HepG2 (cell line): ENCODE data around the gene NIP7.

Experiments used
- RNF219 ChIP-seq: sonication (generic); formaldehyde crosslinking; IDR thresholded peaks from 2 replicates; pipeline ENCODE4 v1.5.0; 2020; ENCODE audit warnings: mild to moderate bottlenecking, missing genetic modification reagents
- SP1 ChIP-seq, 2 experiments: fragments of 450-650 bp in 1 of 2; sonication (generic) in 1 of 2; formaldehyde crosslinking in 1 of 2; IDR thresholded peaks; 2 replicates each; pipeline versions ENCODE4 v1.4.0 to v1.6.1; 2016 to 2020; ENCODE audit warnings: missing genetic modification reagents in 1 of 2
- ZNF549 ChIP-seq: sonication (generic); formaldehyde crosslinking; IDR thresholded peaks from 2 replicates; pipeline ENCODE4 v1.5.0; 2020; ENCODE audit warnings: missing genetic modification reagents

- TF ChIP-seq RNF219 (CRISPR knock-in tag) = no peak
- TF ChIP-seq ZNF549 (CRISPR knock-in tag) = no peak
- no peak for TF ChIP-seq SP1 (IDR thresholded peaks at IDR 0.05)
- TF ChIP-seq SP1 (CRISPR knock-in tag; IDR thresholded peaks at IDR 0.05) = no peak
Observed at GRCh38 chr16:69321080-69321479, 18.5 kb upstream of the NIP7 start.
